DOHH2 (cell line): ENCODE measurements around the gene IGSF11.

Experiments used
- H3F3A ChIP-seq: fragments of 200-600 bp; sonication (generic), shearing (Covaris generic); 2 replicates; pipeline ENCODE4 v1.6.0; 2016; ENCODE audit warnings: antibody characterized with exemption, mild to moderate bottlenecking; ENCODE audit not compliant: control insufficient read depth, insufficient read depth
- H3K27ac ChIP-seq: fragments of 200-600 bp; sonication (generic); 2 replicates; pipeline ENCODE4 v1.5.1; 2014; ENCODE audit warnings: low read depth, mild to moderate bottlenecking, low read length, moderate library complexity
- H3K27me3 ChIP-seq: fragments of 200-600 bp; sonication (generic); 2 replicates; pipeline ENCODE4 v1.6.1; 2014; ENCODE audit warnings: mild to moderate bottlenecking, low read length, mixed read lengths; ENCODE audit not compliant: control insufficient read depth
- H3K36me3 ChIP-seq: fragments of 200-600 bp; sonication (generic); 2 replicates; pipeline ENCODE4 v1.6.1; 2014; ENCODE audit warnings: mild to moderate bottlenecking, low read length, moderate library complexity, mixed read lengths; ENCODE audit not compliant: control insufficient read depth
- H3K4me1 ChIP-seq: fragments of 200-600 bp; sonication (generic); 2 replicates; pipeline ENCODE4 v1.6.1; 2014; ENCODE audit warnings: mild to moderate bottlenecking, low read length, mixed read lengths; ENCODE audit not compliant: control insufficient read depth
- H3K4me2 ChIP-seq: fragments of 200-600 bp; sonication (generic); 2 replicates; pipeline ENCODE4 v1.6.0; 2014; ENCODE audit warnings: mild to moderate bottlenecking, low read length, moderate library complexity
- H3K4me3 ChIP-seq: fragments of 200-600 bp; sonication (generic); 2 replicates; pipeline ENCODE4 v1.5.1; 2014; ENCODE audit warnings: mild to moderate bottlenecking, low read length, mixed read lengths
- H3K79me2 ChIP-seq: fragments of 200-600 bp; sonication (generic); 2 replicates; pipeline ENCODE4 v1.6.1; 2014; ENCODE audit warnings: mild to moderate bottlenecking, low read length, mixed read lengths; ENCODE audit not compliant: control insufficient read depth
- H3K9me2 ChIP-seq: fragments of 200-600 bp; sonication (generic); replicated peaks from 2 replicates; pipeline ENCODE4 v1.6.1; 2014; ENCODE audit warnings: mild to moderate bottlenecking, low read length, mixed read lengths; ENCODE audit not compliant: control insufficient read depth
- H3K9me3 ChIP-seq: fragments of 200-600 bp; sonication (generic); 2 replicates; pipeline ENCODE4 v1.6.1; 2014; ENCODE audit warnings: antibody characterized with exemption, low read length, mixed read lengths; ENCODE audit not compliant: control insufficient read depth, insufficient read depth
- H4K20me1 ChIP-seq: fragments of 200-600 bp; sonication (generic); 2 replicates; pipeline ENCODE4 v1.6.0; 2014; ENCODE audit warnings: low read depth, mild to moderate bottlenecking, antibody characterized with exemption, low read length, moderate library complexity; ENCODE audit not compliant: control insufficient read depth, insufficient read depth
- CTCF ChIP-seq: fragments of 200-600 bp; sonication (generic); IDR thresholded peaks from one replicate; pipeline ENCODE4 v1.5.1; 2014; ENCODE audit warnings: antibody characterized with exemption, mild to moderate bottlenecking, low read depth, low read length; ENCODE audit not compliant: poor library complexity, severe bottlenecking
- EZH2phosphoT487 ChIP-seq: fragments of 200-600 bp; sonication (generic); IDR thresholded peaks from 2 replicates; pipeline ENCODE4 v1.6.1; 2017; ENCODE audit warnings: borderline replicate concordance, mild to moderate bottlenecking, antibody characterized with exemption, low read length, moderate library complexity, mixed read lengths

IGSF11 gene

GRCh38 chr3:118932822-118933558 is 101.7 kb downstream of the IGSF11 start:
- no peak overlapping the region for H3K4me2 ChIP-seq
- no peak overlapping the region for H3K4me3 ChIP-seq
- no peaks in the 10 kb centered on the region for H4K20me1 ChIP-seq
- TF ChIP-seq CTCF, result no peak
- no peak for TF ChIP-seq EZH2phosphoT487
- no peaks in the 10 kb centered on the region for H3K9me3 ChIP-seq
- no peaks in the 10 kb centered on the region for H3F3A ChIP-seq
- no peaks in the 10 kb centered on the region for H3K4me1 ChIP-seq
- no peaks in the 10 kb centered on the region for H3K9me2 ChIP-seq
- no peaks in the 10 kb centered on the region for H3K36me3 ChIP-seq
- H3K27ac ChIP-seq, result no peak overlapping the region
- H3K27me3 ChIP-seq, result no peaks in the 10 kb centered on the region
- no peaks in the 10 kb centered on the region for H3K79me2 ChIP-seq

GRCh38 chr3:118931996-118932395 is 102.7 kb downstream of the IGSF11 start:
- no peaks in the 10 kb centered on the region for H3K4me1 ChIP-seq
- no peaks in the 10 kb centered on the region for H3K9me2 ChIP-seq
- H3K4me3 ChIP-seq, result no peak overlapping the region
- no peaks in the 10 kb centered on the region for H3K9me3 ChIP-seq
- no peaks in the 10 kb centered on the region for H3F3A ChIP-seq
- H3K4me2 ChIP-seq, result no peak overlapping the region
- no peak overlapping the region for H3K27ac ChIP-seq
- no peaks in the 10 kb centered on the region for H3K79me2 ChIP-seq
- H3K27me3 ChIP-seq, result no peaks in the 10 kb centered on the region
- TF ChIP-seq EZH2phosphoT487 (no peak), CTCF (no peak)
- no peaks in the 10 kb centered on the region for H4K20me1 ChIP-seq
- H3K36me3 ChIP-seq, result no peaks in the 10 kb centered on the region

GRCh38 chr3:118927449-118927848 is 107.2 kb downstream of the IGSF11 start:
- no peak overlapping the region for H3K4me3 ChIP-seq
- H3K9me3 ChIP-seq, result no peaks in the 10 kb centered on the region
- no peaks in the 10 kb centered on the region for H3K79me2 ChIP-seq
- H3K9me2 ChIP-seq, result no peaks in the 10 kb centered on the region
- no peak overlapping the region for H3K27ac ChIP-seq
- H3K27me3 ChIP-seq, result no peaks in the 10 kb centered on the region
- H3K36me3 ChIP-seq, result no peaks in the 10 kb centered on the region
- no peak overlapping the region for H3K4me2 ChIP-seq
- no peaks in the 10 kb centered on the region for H3K4me1 ChIP-seq
- H4K20me1 ChIP-seq, result no peaks in the 10 kb centered on the region
- no peaks in the 10 kb centered on the region for H3F3A ChIP-seq
- TF ChIP-seq CTCF (no peak), EZH2phosphoT487 (no peak)
